Stimulated activated CD8-positive, alpha-beta memory T cell treated with anti-CD3 and anti-CD28 coated beads, Interleukin-12 subunit alpha, Interleukin-12 subunit beta, amount 100 ng/mL, for 24 hours (primary cell): ENCODE measurements around the gene OR8D2.
"Not testable (repeated sequence)": the region's sequence is repeated elsewhere in the genome, so short reads cannot be mapped to it uniquely, and the experiment has no call there.

Experiments used
- DNase-seq: peaks from one replicate; pipeline ENCODE4 v3.0.0-alpha.2; 2020; ENCODE audit errors: extremely low read depth

OR8D2 gene

DNA sequence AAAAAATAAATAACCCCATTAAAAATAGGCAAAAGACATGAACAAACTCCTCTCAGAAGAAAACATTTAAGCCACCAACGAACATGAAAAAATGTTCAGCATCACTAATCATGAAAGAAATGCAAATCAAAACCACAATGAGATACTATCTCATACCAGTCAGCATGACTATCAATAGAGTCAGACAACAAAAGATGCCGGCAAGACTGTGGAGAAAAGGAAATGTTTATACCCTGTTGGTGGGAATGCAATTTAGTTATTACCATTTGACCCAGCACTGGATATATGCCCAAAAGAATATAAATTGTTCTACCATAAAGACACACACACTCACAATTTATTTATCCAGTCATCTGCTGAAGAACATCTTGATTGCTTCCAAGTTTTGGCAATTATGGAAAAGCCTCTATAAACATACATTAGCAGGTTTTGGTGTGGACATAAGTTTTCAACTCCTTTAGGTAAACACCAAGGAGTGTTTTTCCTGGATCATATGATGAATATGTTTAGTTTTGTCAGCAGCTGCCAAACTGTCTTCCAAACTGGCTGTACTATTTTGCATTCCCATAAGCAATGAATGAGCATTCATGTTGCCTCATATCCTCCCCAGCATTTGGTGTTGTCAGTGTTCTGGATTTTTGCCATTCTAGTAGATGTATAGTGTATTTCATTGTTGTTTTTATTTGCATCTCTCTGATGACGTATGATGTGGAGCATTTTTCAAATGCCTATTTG is 34.2 kb downstream of the OR8D2 start:
- DNase-seq, result no peak

DNA sequence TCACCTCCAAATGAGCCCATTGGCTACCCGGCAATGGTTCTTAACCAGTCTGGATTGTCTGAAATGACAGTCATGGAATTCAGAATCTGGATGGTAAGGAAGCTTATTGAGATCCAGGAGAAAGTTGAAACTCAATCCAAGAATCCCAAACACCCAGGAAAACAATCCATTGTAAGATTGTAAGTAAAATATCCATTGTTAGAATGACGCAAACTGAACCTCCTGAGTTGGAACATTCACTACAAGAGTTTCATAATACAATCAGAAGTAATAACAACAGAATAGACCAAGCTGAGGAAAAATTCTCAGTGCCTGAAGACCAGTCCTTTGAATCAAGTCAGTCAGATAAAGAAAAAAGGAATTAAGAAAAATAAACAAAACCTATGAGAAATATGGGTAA is 41.7 kb downstream of the OR8D2 start:
- DNase-seq, result no peak

DNA sequence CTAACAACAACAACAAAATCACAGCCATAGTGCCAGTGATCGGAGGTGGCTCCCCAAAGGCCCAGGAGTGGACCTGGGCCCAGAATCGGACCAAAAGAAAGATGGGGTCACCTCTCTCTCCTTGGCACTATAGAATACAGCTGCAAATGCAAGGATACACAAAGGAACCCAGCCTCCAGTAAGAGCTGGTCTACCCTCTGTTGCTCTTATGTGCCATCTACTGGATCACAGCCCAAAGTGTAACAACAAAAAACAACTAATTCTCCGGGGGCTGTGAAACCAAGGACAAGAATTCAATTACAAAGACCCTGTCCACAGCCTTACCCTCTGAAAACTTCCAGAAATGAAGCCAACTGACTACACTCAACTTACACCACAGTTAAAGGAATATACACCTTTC is 42.2 kb downstream of the OR8D2 start:
- no peak for DNase-seq

DNA sequence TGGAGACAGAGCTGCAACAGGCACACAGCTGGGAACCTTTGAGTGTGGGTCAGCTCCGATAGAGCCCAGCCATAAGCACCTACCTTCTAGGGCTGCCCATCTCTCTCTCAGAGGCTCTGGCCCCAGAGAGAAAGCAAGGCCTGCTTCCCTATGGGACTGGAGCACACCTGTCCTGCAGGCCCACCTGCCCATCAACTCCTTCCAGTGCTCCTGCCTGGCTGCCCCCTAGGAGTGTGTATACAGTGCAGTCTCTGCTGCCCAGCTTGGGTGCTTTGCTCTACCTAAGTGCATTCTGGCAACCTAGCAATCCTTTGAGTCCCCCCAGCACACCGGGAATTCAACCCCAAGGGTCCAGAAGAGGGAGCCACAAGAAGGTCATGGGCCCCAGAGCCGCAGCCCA is 42.8 kb downstream of the OR8D2 start:
- DNase-seq, result no peak

- no peak for DNase-seq
Measured at GRCh38 chr11:124276081-124276480, 43.9 kb downstream of the OR8D2 start.

- DNase-seq, result no peak
Measured at GRCh38 chr11:124274000-124274399, 46.0 kb downstream of the OR8D2 start.

DNA sequence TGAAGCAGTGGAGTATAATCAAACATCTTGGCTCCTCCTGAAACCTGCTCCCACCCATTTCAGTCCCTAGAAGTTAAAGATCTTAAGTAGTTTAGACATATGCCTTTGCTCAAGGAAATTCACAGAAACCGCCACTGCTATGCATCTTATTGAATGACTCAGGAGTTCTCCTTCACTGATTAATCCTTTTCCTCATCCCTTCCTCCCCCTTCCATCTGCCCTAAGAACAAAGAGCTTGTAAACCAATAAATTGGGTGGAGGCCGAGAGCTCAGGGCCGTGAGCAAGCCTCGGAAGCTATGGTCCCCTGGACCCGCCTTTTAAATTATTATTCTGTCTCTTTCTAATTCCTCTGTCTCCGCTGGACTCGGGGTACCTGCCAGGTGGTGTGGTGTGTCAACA is 49.1 kb downstream of the OR8D2 start:
- not testable (repeated sequence) for DNase-seq
